Lower leg skin (tissue), 3 donors: Measurements from ENCODE around the gene RLN3.

ENCODE experiments used
- POLR2A ChIP-seq, 2 donors: fragments of 450-650 bp; IDR thresholded peaks; one replicate each; pipeline ENCODE4 v1.6.1; 2016 to 2017; ENCODE audit warnings: antibody characterized with exemption in 2 of 2, mild to moderate bottlenecking in 1 of 2, moderate library complexity in 1 of 2
- TF ChIP-seq, protein P1 (sequence below), 3 donors: fragments of 450-650 bp; IDR thresholded peaks; one replicate each; pipeline ENCODE4 v1.5.1; 2016; ENCODE audit warnings: antibody characterized with exemption in 3 of 3, mild to moderate bottlenecking in 3 of 3, moderate library complexity in 2 of 3

- no peak for TF ChIP-seq POLR2A (IDR thresholded peaks at IDR 0.05)
- TF ChIP-seq, protein P1, sequence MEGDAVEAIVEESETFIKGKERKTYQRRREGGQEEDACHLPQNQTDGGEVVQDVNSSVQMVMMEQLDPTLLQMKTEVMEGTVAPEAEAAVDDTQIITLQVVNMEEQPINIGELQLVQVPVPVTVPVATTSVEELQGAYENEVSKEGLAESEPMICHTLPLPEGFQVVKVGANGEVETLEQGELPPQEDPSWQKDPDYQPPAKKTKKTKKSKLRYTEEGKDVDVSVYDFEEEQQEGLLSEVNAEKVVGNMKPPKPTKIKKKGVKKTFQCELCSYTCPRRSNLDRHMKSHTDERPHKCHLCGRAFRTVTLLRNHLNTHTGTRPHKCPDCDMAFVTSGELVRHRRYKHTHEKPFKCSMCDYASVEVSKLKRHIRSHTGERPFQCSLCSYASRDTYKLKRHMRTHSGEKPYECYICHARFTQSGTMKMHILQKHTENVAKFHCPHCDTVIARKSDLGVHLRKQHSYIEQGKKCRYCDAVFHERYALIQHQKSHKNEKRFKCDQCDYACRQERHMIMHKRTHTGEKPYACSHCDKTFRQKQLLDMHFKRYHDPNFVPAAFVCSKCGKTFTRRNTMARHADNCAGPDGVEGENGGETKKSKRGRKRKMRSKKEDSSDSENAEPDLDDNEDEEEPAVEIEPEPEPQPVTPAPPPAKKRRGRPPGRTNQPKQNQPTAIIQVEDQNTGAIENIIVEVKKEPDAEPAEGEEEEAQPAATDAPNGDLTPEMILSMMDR (IDR thresholded peaks at IDR 0.05), result no peak
Observed at GRCh38 chr19:14051980-14052379, 24.0 kb downstream of the RLN3 start.
